ENCODE results near the gene MCC.

DNA sequence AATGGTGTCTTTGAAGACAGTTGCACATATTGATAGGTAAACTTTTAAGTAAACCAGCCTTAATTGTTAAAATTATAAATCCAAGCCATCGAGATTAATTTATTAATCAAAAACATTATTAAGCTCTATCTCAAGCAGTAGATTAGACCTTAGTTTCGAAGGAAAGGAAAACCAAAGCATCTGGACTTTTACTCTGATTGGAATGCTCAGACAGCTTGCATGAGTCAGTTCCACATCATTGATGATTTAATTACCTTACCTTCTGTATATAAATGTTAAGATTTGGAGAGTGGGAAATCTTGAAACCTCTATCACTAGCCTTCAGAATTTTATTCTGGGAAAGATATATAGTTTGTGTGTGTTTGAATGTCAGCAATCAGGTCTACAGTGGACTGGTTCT lies 487.8 kb downstream of the MCC start:
- TF ChIP-seq, protein P1, sequence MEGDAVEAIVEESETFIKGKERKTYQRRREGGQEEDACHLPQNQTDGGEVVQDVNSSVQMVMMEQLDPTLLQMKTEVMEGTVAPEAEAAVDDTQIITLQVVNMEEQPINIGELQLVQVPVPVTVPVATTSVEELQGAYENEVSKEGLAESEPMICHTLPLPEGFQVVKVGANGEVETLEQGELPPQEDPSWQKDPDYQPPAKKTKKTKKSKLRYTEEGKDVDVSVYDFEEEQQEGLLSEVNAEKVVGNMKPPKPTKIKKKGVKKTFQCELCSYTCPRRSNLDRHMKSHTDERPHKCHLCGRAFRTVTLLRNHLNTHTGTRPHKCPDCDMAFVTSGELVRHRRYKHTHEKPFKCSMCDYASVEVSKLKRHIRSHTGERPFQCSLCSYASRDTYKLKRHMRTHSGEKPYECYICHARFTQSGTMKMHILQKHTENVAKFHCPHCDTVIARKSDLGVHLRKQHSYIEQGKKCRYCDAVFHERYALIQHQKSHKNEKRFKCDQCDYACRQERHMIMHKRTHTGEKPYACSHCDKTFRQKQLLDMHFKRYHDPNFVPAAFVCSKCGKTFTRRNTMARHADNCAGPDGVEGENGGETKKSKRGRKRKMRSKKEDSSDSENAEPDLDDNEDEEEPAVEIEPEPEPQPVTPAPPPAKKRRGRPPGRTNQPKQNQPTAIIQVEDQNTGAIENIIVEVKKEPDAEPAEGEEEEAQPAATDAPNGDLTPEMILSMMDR (IDR thresholded peaks at IDR 0.05; ENCODE audit: poor library complexity), result no peak
- TF ChIP-seq EZH2 (IDR thresholded peaks at IDR 0.05; ENCODE audit: borderline replicate concordance) (no peak), EZH2phosphoT487 (IDR thresholded peaks at IDR 0.05; ENCODE audit: low read depth, severe bottlenecking, unreplicated experiment) (no peak)

All from hepatocyte (in vitro differentiated cells).